IPS-18c (cell line): ENCODE results near the gene DIAPH1.

Source experiments
- H3K4me3 ChIP-seq: 2 replicates; pipeline ENCODE4 v1.7.0; 2013; ENCODE audit warnings: low read depth, mild to moderate bottlenecking, low read length, moderate library complexity; ENCODE audit not compliant: insufficient read depth
- H3K9me3 ChIP-seq: one replicate; pipeline ENCODE4 v1.6.1; 2013; ENCODE audit warnings: mild to moderate bottlenecking, low read length, moderate library complexity; ENCODE audit not compliant: control insufficient read depth, insufficient read depth

The DIAPH1 gene

GRCh38 chr5:141519605-141520565 lies 98.9 kb downstream of the DIAPH1 start:
- Histone ChIP-seq H3K4me3 (no peak overlapping the region), H3K9me3 (no peaks in the 10 kb centered on the region)

- Histone ChIP-seq H3K4me3 (no peak overlapping the region), H3K9me3 (no peaks in the 10 kb centered on the region)
Measured at GRCh38 chr5:141518618-141519015, 100.2 kb downstream of the DIAPH1 start.

- no peak overlapping the region for H3K4me3 ChIP-seq
- no peaks in the 10 kb centered on the region for H3K9me3 ChIP-seq
Measured at GRCh38 chr5:141517880-141518617, 100.8 kb downstream of the DIAPH1 start.

GRCh38 chr5:141517312-141517711 lies 101.5 kb downstream of the DIAPH1 start:
- no peak overlapping the region for H3K4me3 ChIP-seq
- no peaks in the 10 kb centered on the region for H3K9me3 ChIP-seq

GRCh38 chr5:141516672-141517025 lies 102.2 kb downstream of the DIAPH1 start:
- Histone ChIP-seq H3K4me3 (no peak overlapping the region), H3K9me3 (no peaks in the 10 kb centered on the region)

GRCh38 chr5:141515946-141516671 lies 102.7 kb downstream of the DIAPH1 start:
- H3K9me3 ChIP-seq: no peaks in the 10 kb centered on the region
- no peak overlapping the region for H3K4me3 ChIP-seq

- no peaks in the 10 kb centered on the region for H3K9me3 ChIP-seq
- no peak overlapping the region for H3K4me3 ChIP-seq
Measured at GRCh38 chr5:141515141-141515540, 103.7 kb downstream of the DIAPH1 start.

- Histone ChIP-seq H3K4me3 (no peak overlapping the region), H3K9me3 (no peaks in the 10 kb centered on the region)
Measured at GRCh38 chr5:141514330-141515133, 104.3 kb downstream of the DIAPH1 start.

- H3K9me3 ChIP-seq: no peaks in the 10 kb centered on the region
- peak overlapping the region; percentile 57 for H3K4me3 ChIP-seq
Measured at GRCh38 chr5:141513627-141514329, 105.0 kb downstream of the DIAPH1 start.

GRCh38 chr5:141512911-141513626 lies 105.7 kb downstream of the DIAPH1 start:
- Histone ChIP-seq H3K9me3 (no peaks in the 10 kb centered on the region), H3K4me3 (peak overlapping the region; percentile 57)

GRCh38 chr5:141512390-141512910 lies 106.3 kb downstream of the DIAPH1 start:
- H3K4me3 ChIP-seq: peak overlapping the region; percentile 57; the same call in 1 of the 2 replicates

GRCh38 chr5:141511771-141512325 lies 107.0 kb downstream of the DIAPH1 start:
- no peaks in the 10 kb centered on the region for H3K9me3 ChIP-seq
- H3K4me3 ChIP-seq: no peak overlapping the region

More at GRCh38 chr5:141512390-141512910, 106.3 kb downstream of the DIAPH1 start:
- H3K9me3 ChIP-seq: no peaks in the 10 kb centered on the region

GRCh38 chr5:141510850-141511601 lies 107.8 kb downstream of the DIAPH1 start:
- H3K9me3 ChIP-seq: no peaks in the 10 kb centered on the region
- no peak overlapping the region for H3K4me3 ChIP-seq

- Histone ChIP-seq H3K9me3 (no peaks in the 10 kb centered on the region), H3K4me3 (no peak overlapping the region)
Measured at GRCh38 chr5:141510160-141510559, 108.6 kb downstream of the DIAPH1 start.
